SK-N-SH treated with all-trans-retinoic acid at 6 μM for 48 hours (cell line): ENCODE measurements around the gene RBMX.
A peak's percentile ranks its signal among the peaks of the same experiment; 100 is the strongest.

Source experiments
- ATAC-seq: fragments of 200-7000 bp; cut with Tn5 transposase; 3 replicates; pipeline ENCODE4 v1.9.1; 2020; ENCODE audit warnings: mild to moderate bottlenecking, moderate library complexity
- ARNTL ChIP-seq: fragments of 450-650 bp; formaldehyde crosslinking; IDR thresholded peaks from 2 replicates; pipeline ENCODE4 v1.5.0; 2020; ENCODE audit warnings: low read depth, mild to moderate bottlenecking, moderate library complexity, borderline replicate concordance
- BACH2 ChIP-seq: fragments of 250-450 bp; sonication (Bioruptor Pico); IDR thresholded peaks from 2 replicates; pipeline ENCODE4 v1.9.0; 2021; ENCODE audit warnings: mild to moderate bottlenecking, borderline replicate concordance
- CSDC2 ChIP-seq: fragments of 250-450 bp; sonication (Bioruptor Pico); IDR thresholded peaks from 2 replicates; pipeline ENCODE4 v1.5.0; 2020; ENCODE audit warnings: mild to moderate bottlenecking, moderate library complexity
- ESRRG ChIP-seq: fragments of 250-450 bp; sonication (Bioruptor Pico); IDR thresholded peaks from 2 replicates; pipeline ENCODE4 v1.6.1; 2021; ENCODE audit warnings: mild to moderate bottlenecking
- GLIS3 ChIP-seq: fragments of 250-450 bp; sonication (Bioruptor Pico); IDR thresholded peaks from 2 replicates; pipeline ENCODE4 v1.5.0; 2020; ENCODE audit warnings: mild to moderate bottlenecking, moderate library complexity
- ISL1 ChIP-seq: fragments of 250-450 bp; sonication (Bioruptor Pico); IDR thresholded peaks from 2 replicates; pipeline ENCODE4 v2.1.2; 2022; ENCODE audit warnings: mild to moderate bottlenecking, moderate library complexity
- OSR1 ChIP-seq: fragments of 250-450 bp; sonication (Bioruptor Pico); IDR thresholded peaks from 2 replicates; pipeline ENCODE4 v1.8.0; 2022; ENCODE audit warnings: moderate library complexity, mild to moderate bottlenecking, inconsistent platforms
- POU6F1 ChIP-seq: fragments of 250-450 bp; sonication (Bioruptor Pico); IDR thresholded peaks from 2 replicates; pipeline ENCODE4 v1.8.0; 2021; ENCODE audit warnings: low read depth, mild to moderate bottlenecking, moderate library complexity, borderline replicate concordance
- PPARA ChIP-seq: fragments of 250-450 bp; sonication (Bioruptor Pico); IDR thresholded peaks from 2 replicates; pipeline ENCODE4 v1.5.0; 2020; ENCODE audit warnings: mild to moderate bottlenecking, borderline replicate concordance
- RARB ChIP-seq: fragments of 250-450 bp; sonication (Bioruptor Pico); IDR thresholded peaks from 2 replicates; pipeline ENCODE4 v1.8.0; 2021; ENCODE audit warnings: mild to moderate bottlenecking, moderate library complexity
- TCF4 ChIP-seq: fragments of 250-450 bp; sonication (Bioruptor Pico); IDR thresholded peaks from 2 replicates; pipeline ENCODE4 v1.8.0; 2021; ENCODE audit warnings: mild to moderate bottlenecking, moderate library complexity, borderline replicate concordance
- ZC3H10 ChIP-seq: fragments of 250-450 bp; sonication (Bioruptor Pico); IDR thresholded peaks from 2 replicates; pipeline ENCODE4 v1.5.1; 2021; ENCODE audit warnings: mild to moderate bottlenecking, moderate library complexity
- ZFP3 ChIP-seq: fragments of 250-450 bp; sonication (Bioruptor Pico); IDR thresholded peaks from 2 replicates; pipeline ENCODE4 v1.5.0; 2020; ENCODE audit warnings: mild to moderate bottlenecking, moderate library complexity
- ZFP30 ChIP-seq: fragments of 450-650 bp; formaldehyde crosslinking; IDR thresholded peaks from 2 replicates; pipeline ENCODE4 v1.5.0; 2022; ENCODE audit warnings: mild to moderate bottlenecking, moderate library complexity
- ZNF565 ChIP-seq: fragments of 450-650 bp; formaldehyde crosslinking; conservative IDR thresholded peaks from 2 replicates; pipeline ENCODE4 v1.5.0; 2020; ENCODE audit warnings: low read depth, mild to moderate bottlenecking, moderate library complexity
- ZNF70 ChIP-seq: fragments of 450-650 bp; formaldehyde crosslinking; IDR thresholded peaks from 2 replicates; pipeline ENCODE4 v1.5.0; 2020; ENCODE audit warnings: mild to moderate bottlenecking, moderate library complexity
- ZNF8 ChIP-seq: fragments of 450-650 bp; formaldehyde crosslinking; IDR thresholded peaks from 2 replicates; pipeline ENCODE4 v1.5.0; 2020; ENCODE audit warnings: mild to moderate bottlenecking, moderate library complexity
- TF ChIP-seq, protein P1 (sequence below): fragments of 250-450 bp; sonication (Bioruptor Pico); IDR thresholded peaks from 2 replicates; pipeline ENCODE4 v1.5.0; 2020; ENCODE audit warnings: mild to moderate bottlenecking, moderate library complexity
- TF ChIP-seq, protein P2 (sequence below): fragments of 250-450 bp; sonication (Bioruptor Pico); IDR thresholded peaks from 2 replicates; pipeline ENCODE4 v1.5.1; 2021; ENCODE audit warnings: mild to moderate bottlenecking, moderate library complexity
- TF ChIP-seq, protein P3 (sequence below): fragments of 250-450 bp; sonication (Bioruptor Pico); IDR thresholded peaks from 2 replicates; pipeline ENCODE4 v1.5.1; 2020; ENCODE audit warnings: low read depth, mild to moderate bottlenecking, moderate library complexity
- TF ChIP-seq, protein P4 (sequence below): fragments of 250-450 bp; sonication (Bioruptor Pico); IDR thresholded peaks from 2 replicates; pipeline ENCODE4 v1.8.0; 2020; ENCODE audit warnings: mild to moderate bottlenecking, moderate library complexity, borderline replicate concordance

Gene RBMX

DNA sequence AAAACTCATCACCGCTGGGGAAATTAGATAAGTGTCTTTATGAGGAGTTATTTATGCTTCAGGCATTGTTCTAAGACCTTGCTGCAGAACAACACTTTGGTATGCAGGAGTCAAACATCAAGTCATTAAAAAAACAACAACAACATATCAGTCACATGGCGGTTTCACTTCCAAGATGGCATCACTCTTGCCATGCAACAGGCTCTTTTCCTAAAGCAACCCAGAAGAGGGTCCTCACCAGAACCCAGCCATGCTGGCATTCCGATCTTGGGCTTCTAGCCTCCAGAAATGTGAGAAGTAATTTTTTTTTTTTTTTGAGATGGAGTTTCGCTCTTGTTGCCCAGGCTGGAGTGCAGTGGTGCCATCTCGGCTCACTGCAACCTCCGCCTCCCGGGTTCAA lies 8.7 kb upstream of the RBMX start:
- TF ChIP-seq, protein P1, sequence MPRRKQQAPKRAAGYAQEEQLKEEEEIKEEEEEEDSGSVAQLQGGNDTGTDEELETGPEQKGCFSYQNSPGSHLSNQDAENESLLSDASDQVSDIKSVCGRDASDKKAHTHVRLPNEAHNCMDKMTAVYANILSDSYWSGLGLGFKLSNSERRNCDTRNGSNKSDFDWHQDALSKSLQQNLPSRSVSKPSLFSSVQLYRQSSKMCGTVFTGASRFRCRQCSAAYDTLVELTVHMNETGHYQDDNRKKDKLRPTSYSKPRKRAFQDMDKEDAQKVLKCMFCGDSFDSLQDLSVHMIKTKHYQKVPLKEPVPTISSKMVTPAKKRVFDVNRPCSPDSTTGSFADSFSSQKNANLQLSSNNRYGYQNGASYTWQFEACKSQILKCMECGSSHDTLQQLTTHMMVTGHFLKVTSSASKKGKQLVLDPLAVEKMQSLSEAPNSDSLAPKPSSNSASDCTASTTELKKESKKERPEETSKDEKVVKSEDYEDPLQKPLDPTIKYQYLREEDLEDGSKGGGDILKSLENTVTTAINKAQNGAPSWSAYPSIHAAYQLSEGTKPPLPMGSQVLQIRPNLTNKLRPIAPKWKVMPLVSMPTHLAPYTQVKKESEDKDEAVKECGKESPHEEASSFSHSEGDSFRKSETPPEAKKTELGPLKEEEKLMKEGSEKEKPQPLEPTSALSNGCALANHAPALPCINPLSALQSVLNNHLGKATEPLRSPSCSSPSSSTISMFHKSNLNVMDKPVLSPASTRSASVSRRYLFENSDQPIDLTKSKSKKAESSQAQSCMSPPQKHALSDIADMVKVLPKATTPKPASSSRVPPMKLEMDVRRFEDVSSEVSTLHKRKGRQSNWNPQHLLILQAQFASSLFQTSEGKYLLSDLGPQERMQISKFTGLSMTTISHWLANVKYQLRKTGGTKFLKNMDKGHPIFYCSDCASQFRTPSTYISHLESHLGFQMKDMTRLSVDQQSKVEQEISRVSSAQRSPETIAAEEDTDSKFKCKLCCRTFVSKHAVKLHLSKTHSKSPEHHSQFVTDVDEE (CRISPR knock-in tag): no peak
- TF ChIP-seq CSDC2 (CRISPR knock-in tag) (no peak), ZNF565 (no peak), GLIS3 (CRISPR knock-in tag) (no peak), BACH2 (no peak), ESRRG (CRISPR knock-in tag) (no peak), RARB (CRISPR knock-in tag) (no peak), ZFP30 (no peak), ZNF8 (CRISPR knock-in tag) (no peak), ZFP3 (CRISPR knock-in tag) (no peak)
- TF ChIP-seq, protein P2, sequence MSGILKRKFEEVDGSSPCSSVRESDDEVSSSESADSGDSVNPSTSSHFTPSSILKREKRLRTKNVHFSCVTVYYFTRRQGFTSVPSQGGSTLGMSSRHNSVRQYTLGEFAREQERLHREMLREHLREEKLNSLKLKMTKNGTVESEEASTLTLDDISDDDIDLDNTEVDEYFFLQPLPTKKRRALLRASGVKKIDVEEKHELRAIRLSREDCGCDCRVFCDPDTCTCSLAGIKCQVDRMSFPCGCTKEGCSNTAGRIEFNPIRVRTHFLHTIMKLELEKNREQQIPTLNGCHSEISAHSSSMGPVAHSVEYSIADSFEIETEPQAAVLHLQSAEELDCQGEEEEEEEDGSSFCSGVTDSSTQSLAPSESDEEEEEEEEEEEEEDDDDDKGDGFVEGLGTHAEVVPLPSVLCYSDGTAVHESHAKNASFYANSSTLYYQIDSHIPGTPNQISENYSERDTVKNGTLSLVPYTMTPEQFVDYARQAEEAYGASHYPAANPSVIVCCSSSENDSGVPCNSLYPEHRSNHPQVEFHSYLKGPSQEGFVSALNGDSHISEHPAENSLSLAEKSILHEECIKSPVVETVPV (CRISPR knock-in tag): no peak
- TF ChIP-seq, protein P3, sequence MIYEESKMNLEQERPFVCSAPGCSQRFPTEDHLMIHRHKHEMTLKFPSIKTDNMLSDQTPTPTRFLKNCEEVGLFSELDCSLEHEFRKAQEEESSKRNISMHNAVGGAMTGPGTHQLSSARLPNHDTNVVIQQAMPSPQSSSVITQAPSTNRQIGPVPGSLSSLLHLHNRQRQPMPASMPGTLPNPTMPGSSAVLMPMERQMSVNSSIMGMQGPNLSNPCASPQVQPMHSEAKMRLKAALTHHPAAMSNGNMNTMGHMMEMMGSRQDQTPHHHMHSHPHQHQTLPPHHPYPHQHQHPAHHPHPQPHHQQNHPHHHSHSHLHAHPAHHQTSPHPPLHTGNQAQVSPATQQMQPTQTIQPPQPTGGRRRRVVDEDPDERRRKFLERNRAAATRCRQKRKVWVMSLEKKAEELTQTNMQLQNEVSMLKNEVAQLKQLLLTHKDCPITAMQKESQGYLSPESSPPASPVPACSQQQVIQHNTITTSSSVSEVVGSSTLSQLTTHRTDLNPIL (CRISPR knock-in tag): no peak
- ATAC-seq: no peak

- TF ChIP-seq POU6F1: no peak
- no peak for TF ChIP-seq ZFP30
- TF ChIP-seq RARB (CRISPR knock-in tag): no peak
- TF ChIP-seq BACH2: no peak
- TF ChIP-seq ARNTL: no peak
- no peak for TF ChIP-seq ZNF565
- TF ChIP-seq ZFP3 (CRISPR knock-in tag): no peak
- TF ChIP-seq ZC3H10: no peak
- TF ChIP-seq PPARA (CRISPR knock-in tag): no peak
- TF ChIP-seq CSDC2 (CRISPR knock-in tag): no peak
- TF ChIP-seq ZNF8 (CRISPR knock-in tag): no peak
- no peak for TF ChIP-seq ISL1 (CRISPR knock-in tag)
- TF ChIP-seq, protein P4, sequence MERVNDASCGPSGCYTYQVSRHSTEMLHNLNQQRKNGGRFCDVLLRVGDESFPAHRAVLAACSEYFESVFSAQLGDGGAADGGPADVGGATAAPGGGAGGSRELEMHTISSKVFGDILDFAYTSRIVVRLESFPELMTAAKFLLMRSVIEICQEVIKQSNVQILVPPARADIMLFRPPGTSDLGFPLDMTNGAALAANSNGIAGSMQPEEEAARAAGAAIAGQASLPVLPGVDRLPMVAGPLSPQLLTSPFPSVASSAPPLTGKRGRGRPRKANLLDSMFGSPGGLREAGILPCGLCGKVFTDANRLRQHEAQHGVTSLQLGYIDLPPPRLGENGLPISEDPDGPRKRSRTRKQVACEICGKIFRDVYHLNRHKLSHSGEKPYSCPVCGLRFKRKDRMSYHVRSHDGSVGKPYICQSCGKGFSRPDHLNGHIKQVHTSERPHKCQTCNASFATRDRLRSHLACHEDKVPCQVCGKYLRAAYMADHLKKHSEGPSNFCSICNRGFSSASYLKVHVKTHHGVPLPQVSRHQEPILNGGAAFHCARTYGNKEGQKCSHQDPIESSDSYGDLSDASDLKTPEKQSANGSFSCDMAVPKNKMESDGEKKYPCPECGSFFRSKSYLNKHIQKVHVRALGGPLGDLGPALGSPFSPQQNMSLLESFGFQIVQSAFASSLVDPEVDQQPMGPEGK: no peak
- no peak for TF ChIP-seq TCF4 (CRISPR knock-in tag)
- ATAC-seq: peak; percentile 47
These were observed 498 bp downstream of the RBMX start for GRCh38 chrX:136880003-136880451.

DNA sequence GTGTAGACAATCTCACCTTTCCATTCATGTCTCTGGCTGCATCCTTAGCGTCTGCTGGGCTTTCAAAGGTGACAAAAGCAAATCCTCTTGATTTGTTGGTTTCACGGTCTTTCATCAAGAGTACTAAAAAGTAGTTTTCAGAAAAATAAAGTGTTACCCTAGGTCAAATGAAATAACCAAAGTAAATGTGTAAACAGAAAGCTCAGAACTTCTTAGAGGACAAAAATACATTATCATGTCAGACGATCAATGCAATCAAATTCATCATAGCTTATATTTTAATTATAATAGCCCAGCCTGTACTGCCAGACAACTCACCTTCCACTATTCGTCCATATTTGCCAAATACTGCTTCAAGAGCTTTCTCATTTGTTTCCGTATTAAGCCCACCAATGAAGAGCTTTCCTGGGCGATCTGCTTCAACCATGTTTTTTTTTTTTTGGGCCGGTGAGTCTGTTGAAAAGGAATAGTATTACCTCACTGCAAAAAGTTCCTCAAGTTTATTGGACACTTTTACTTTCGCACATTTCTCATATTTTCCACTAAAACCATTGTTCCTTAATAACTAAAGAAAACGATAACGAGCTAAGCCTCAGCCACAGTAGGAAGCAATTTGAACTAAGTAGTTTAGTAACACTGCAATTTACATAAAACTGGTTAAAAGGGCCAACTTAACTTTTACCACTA lies 1.4 kb downstream of the RBMX start:
- ATAC-seq: peak; percentile 40; the same call in 2 of the 3 replicates
- no peak for TF ChIP-seq OSR1 (CRISPR knock-in tag)
- TF ChIP-seq CSDC2 (CRISPR knock-in tag): no peak
- TF ChIP-seq ZNF70 (CRISPR knock-in tag): no peak
- no peak for TF ChIP-seq PPARA (CRISPR knock-in tag)
- TF ChIP-seq, protein P1 (CRISPR knock-in tag): no peak
- TF ChIP-seq ZNF565: no peak
- TF ChIP-seq ZNF8 (CRISPR knock-in tag): no peak
- no peak for TF ChIP-seq RARB (CRISPR knock-in tag)
- TF ChIP-seq, protein P2 (CRISPR knock-in tag): no peak
- no peak for TF ChIP-seq POU6F1
- TF ChIP-seq ARNTL: no peak
- TF ChIP-seq TCF4 (CRISPR knock-in tag): no peak
- no peak for TF ChIP-seq ESRRG (CRISPR knock-in tag)
- TF ChIP-seq ZFP30: no peak
